ENCODE data around the gene SDK1. TPM values are rescaled to one million over a fixed set of nuclear protein-coding genes. Genes with fewer than 3 reads are reported as not detected.
"Not testable (repeated sequence)": the region's sequence is repeated elsewhere in the genome, so short reads cannot be mapped to it uniquely, and the experiment has no call there.

The SDK1 gene
- total RNA-seq, 1 donor from 2014 or later = 2.5 TPM

DNA sequence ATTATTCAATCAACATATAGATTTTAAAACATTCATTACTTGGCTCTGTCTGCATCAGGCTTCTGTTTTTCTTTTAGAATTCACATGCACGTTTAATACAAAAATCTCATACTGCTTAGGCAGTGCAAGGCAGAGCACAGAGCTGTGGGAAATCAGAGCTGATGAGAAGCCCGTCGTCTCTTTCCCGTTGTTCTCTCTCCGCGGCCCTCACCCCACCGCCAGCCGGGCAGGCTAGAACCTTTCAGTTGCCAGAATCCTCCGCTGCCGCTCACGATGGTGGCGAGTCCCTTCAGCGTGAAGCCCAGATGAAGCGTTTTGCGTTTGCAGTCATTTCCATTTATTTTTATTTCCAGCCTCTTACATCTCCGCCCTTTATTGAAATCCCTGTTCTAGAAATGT is 648.2 kb downstream of the SDK1 start:
- no peak for DNase-seq
- intact Hi-C loops (cut with micrococcal nuclease) = no loop called here
- no peak for ATAC-seq

DNA sequence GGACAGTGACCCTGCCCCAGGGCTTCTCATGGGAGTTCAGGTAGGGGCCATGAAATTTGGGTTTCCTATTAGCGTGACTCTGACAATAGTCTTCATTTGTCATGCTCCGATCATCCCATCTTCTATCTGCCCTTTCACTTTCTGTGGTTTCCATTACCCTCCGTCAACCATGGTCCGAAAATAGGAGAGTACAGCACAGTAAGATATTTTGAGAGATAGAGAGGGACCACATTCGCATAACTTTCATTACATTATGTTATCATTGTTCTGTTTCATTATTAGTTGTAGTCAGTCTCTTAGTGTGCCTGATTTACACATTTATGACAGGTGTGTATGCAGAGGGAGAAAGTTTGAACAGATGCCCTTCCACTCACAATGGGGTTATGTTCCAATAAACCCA is 649.2 kb downstream of the SDK1 start:
- ATAC-seq (no peak), DNase-seq (no peak)
- intact Hi-C loops (cut with micrococcal nuclease) = no loop called here

DNA sequence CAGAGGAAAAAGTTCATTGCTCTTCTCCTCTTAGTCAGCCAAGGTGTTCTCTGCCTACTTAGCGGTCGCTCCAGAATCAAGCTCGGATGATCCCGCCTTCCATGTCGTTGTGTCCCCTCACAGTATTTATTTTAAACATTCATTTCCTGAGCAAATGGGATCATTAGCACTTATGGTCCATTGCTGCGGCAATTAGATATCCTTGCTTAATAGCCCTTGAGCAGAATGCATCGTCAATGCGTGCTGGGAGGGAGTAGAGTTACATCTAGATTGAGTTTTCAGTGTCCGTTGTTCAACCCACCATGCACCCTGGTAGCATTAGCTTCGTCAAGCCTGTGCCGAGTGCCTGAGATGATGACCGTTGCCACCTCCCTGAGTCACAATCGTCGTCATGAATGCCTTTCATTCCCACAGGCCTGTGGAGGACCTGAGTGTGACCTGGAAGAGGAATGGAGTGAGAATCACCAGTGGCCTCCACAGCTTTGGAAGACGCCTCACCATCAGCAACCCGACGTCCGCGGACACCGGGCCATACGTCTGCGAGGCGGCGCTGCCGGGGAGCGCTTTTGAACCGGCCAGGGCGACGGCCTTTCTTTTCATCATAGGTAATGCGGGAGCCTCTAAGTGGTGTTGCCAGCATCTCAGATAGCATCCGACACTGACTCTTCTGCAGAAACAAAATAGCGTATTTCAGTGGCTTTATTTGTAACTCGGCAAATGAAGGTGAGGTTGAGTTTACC is 650.4 kb downstream of the SDK1 start:
- ATAC-seq (no peak), DNase-seq (no peak)
- intact Hi-C loops (cut with micrococcal nuclease) = no loop called here

DNA sequence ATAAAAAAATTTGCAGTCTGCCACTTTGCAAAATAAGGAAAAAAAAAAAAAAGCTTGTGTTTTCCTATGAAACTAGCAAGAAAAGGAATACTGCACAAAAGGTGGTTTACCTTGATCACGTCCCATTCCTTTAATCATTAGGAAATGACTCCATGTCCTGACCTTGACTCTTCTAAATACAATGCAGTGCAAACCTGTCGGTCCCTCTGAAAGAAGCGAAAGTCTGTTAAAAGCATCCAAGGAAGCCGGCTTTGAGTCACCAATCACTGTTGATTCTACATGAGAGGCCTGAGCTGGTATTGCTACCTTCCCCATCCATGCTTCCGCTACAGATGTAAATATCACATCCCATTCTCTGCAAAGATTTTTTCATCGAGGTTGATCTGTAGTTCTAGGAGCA is 652.1 kb downstream of the SDK1 start:
- no peak for ATAC-seq
- DNase-seq = no peak
- intact Hi-C loops (cut with micrococcal nuclease) = no loop called here

DNA sequence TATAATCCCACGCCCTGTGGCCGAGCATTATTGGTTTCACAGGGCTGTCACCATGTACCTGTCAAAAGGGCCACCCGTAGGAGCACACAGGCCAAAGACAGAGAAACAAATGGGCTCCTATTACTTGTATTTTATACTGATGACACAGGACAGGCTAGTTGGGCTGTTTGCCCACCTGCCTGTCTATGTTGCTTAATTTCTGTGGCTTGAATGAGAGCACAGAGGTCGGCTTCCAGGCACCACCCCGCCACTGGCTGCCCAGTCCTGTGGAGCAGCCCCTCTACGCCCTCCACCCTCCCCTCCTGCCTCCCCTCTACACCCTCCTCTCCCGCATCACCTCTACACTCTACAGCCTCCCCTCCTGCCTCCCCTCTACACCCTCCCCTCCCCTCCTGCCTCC is 652.9 kb downstream of the SDK1 start:
- intact Hi-C loops (cut with micrococcal nuclease) = no loop called here
- DNase-seq = no peak
- no peak for ATAC-seq

DNA sequence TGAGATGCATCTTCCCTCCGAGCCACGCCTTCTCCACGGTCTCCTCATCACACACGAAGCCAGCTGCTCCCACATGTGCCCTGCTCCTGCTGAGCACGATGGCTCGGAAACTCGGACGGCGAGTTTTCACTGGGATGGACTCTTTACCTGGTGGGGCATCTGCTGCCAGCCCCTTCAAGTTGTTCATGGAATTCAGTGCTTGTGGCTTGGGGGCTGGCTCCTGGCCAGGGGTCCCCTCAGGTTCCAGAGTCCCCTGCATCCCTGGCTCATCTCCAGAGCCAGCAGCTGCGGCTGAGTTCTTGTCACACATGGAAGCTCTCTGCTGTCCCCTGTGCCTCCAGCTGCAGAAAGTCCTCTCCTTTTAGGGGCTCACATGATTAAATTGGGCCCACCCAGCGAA is 654.0 kb downstream of the SDK1 start:
- intact Hi-C loops (cut with micrococcal nuclease) = no loop called here
- no peak for DNase-seq
- no peak for ATAC-seq

DNA sequence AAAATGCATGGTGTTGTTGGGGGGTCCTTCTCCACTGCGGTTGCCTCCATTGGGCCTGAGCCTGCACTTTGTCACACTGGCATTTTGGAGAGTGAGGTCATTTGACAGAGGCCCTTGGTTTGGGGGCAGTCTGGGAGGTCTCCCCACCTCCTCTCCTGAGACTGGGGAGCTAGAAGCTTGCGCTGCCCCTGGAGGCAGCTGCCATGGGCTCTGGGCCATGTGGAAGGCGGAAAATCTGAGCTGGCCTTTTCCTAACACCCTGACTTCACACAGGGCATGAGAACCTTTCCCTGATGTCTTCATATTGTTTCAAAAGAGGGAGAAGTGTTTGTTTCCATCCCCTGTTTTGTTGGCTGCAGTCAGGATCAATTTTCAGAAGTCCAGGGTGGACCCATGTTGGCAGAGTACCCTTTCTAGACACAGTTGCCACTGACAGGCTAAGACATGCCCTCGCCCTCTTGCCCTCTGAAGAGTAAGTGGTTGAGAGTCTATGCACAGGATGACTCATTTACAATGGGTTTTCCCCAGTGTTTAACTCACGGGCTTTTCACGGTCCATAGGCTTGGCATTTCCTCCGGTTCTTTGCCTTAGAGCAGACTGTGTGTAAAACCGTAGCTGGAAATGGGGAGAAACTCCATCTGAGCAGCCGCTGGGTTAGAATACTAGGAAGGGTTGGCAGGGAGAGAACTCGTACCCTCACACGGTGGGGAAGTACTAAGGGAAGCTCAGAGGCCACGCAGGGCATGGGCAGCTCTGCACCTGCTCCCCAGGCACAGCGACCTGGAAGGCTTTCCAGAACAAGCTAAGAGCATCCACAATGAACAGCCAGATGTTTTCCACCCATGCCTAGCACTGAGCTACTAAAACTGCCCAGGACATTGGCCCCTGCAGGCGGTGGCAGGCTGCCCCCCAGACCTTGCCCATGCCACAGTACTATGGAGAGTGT is 655.0 kb downstream of the SDK1 start:
- ATAC-seq = no peak
- intact Hi-C loops (cut with micrococcal nuclease) = no loop called here

DNA sequence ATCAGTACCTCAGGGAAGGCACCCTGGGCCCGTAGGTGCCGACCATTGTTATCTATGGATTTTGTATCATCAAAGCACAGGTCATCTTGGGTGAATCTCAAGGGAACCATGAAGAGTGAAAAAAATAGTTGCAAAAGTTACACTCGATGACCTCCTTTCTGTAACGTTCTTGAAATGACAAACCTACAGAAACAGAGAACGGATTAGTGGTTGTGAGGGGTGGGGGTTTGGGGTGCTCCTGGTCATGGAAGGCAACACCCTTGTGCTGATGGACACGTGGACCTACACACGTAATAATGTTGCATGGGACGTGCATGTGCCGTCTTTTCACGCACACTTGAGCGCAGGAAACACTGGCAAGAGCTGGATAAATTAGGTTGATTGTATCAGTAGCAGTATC is 655.9 kb downstream of the SDK1 start:
- ATAC-seq = no peak
- intact Hi-C loops (cut with micrococcal nuclease) = no loop called here

More for the DNA sequence above, 655.0 kb downstream of the SDK1 start:
- DNase-seq = no peak

DNA sequence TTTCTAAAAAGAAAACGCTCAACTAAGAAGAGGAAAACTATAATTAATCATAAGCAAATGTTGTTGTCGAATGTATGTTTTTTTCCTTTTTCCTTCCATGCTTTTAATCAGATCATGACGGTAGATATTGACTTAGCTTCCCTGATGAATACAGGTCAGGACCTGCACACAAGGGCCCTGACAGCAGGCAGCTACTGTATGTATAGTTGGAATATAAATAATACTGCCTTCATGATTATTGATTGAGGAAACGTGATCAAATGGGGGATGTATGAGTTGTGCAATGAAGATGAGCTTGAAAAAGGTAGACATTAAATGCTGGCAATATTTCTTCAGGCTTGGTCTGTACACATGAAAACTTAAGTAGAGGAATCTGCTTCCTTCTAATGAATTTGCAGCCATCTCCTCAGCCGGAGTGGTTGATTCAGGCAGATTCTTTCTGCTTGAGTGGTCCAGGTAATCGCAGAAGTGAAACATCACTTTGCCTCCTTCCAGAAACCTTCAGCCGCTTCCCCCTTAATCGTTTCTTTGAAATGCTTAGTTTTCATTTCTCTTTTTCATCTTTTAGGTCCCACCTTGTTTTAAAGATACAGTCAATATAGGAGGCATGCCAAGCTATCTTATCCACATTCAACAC is 656.5 kb downstream of the SDK1 start:
- ATAC-seq = no peak
- intact Hi-C loops (cut with micrococcal nuclease) = no loop called here

More for the DNA sequence above, 655.9 kb downstream of the SDK1 start:
- no peak for DNase-seq

DNA sequence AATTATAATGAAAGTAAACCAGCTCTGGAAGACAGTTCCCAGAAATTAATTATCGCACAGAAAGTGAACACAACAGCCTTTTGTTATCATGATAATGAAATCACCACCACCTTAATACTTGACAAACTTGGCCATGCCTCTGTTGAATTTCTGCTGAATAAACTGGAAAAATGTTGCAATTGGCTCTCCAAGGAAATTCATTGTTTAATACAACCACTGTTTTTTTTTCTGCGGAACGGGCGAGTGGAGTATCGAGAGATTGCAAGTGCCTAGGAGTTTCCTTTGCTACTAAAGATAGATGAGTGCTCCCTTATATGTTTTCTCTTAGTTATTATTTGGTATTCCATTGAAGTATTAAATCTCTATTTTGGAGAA is 657.0 kb downstream of the SDK1 start:
- intact Hi-C loops (cut with micrococcal nuclease) = no loop called here
- ATAC-seq (no peak), DNase-seq (no peak)

More for the DNA sequence above, 656.5 kb downstream of the SDK1 start:
- DNase-seq = no peak

DNA sequence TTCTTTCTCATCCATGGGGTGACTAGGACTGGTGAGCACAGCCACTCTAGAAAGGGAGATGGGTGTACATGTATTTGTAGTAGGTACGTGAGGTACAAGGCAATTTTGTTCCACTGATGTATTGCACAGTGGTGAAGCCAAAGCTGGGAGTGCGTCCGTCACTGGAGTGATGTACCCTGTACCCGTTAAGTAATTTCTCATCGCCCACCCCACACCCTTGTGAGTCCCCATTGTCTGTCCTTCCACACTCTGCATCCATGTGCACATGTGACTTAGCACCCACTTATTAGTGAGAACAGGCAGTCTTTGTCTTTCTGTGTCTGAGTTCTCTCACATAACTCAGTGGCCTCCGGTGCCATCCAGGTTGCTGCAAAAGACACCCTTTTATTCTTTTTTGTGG is 658.3 kb downstream of the SDK1 start:
- no peak for DNase-seq
- intact Hi-C loops (cut with micrococcal nuclease) = no loop called here
- ATAC-seq = no peak

DNA sequence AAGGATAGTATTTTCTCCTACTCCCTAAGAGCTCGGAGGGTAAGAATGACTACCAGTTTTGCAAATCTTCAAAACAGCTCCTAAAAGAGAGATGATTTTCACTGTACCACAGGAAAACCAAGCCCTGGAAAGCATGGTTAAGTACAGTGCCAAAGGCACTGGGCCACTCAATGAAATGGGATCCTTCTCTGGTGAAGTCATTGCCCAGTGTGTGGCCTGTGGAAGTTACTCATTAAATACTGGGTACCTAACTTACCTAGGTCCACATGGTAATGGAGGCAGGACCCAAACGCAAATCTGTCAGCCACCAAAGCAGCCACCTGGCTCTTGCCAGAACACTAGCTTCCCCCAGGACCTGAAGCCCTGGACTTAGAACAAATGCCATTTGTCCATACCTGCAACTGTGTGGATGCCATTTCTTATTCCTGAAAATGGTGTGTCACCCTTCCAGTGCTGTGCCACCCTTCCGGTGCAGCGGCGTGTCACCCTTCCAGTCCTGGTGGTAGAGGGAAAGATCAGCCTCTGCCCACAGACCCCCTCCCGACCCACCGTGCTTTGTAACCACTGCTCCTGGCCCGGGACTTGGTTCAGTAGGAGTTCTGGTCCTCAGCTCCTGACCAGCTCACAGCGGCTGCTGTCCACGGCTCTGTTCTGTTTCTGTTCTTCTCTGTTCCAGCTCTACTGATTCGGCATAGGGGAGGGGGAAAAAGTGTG is 659.2 kb downstream of the SDK1 start:
- intact Hi-C loops (cut with micrococcal nuclease) = no loop called here
- DNase-seq (no peak), ATAC-seq (no peak)

DNA sequence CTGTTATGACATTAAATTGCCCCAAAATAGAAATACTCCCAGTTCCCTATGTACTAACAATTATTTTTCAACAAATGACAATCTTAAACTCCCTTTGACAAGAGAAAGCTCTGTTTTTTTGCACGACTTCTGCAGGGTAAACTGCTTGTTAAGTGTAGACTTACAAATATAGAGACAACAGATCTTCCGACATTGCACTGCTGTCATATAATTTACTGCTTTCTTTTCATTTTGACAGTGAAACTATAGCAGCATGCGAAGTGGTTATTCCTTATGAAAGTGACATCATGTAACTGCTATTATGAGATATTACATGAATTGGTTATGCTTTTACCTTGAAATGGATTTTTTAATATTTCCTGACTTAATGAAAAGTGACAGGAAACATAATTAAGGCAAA is 659.9 kb downstream of the SDK1 start:
- ATAC-seq = no peak
- intact Hi-C loops (cut with micrococcal nuclease) = no loop called here
- DNase-seq = no peak

DNA sequence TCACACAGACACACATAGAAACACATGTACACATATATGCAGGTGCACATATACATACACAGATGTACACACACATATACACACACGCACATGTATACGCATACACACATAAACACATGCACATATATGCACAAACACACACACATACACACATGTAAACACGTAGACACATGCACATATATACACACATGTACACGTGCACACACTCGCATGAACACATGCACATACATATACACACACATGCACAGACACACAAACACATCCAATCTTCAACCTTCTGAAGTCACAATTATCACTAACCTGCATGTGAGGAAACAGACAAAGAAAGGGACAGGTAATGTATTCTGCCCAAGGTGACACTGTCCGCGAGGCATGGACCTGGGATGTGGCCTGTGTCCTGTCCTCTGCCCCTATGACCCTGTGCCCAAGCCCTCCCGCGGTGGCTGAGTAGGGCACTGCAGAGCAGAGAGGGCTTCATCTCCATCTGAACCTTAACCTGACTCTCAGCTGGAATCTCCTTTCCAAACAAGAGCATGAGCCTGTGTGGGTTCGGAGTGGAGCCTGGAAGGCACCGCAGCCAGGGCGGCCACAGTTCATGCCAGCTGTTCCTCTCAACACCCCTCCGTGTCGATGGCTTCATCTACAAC is 660.9 kb downstream of the SDK1 start:
- DNase-seq = no peak
- no peak for ATAC-seq
- intact Hi-C loops (cut with micrococcal nuclease) = no loop called here

DNA sequence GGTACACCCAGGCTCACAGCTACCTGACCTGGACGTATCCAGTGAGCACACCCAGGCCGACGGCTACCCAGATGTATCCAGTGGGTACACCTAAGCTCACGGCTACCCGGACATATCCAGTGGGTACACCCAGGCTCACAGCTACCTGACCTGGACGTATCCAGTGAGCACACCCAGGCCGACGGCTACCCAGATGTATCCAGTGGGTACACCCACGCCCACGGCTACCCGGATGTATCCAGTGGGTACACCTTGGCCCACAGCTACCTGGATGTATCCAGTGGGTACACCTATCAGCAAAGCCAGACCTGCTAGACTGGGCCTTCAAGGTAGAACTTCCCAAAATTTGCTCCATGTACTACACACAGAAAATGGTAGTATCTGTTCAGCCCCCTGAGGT is 662.7 kb downstream of the SDK1 start:
- ATAC-seq; DNase-seq; intact Hi-C loops (cut with micrococcal nuclease): not testable (repeated sequence)

DNA sequence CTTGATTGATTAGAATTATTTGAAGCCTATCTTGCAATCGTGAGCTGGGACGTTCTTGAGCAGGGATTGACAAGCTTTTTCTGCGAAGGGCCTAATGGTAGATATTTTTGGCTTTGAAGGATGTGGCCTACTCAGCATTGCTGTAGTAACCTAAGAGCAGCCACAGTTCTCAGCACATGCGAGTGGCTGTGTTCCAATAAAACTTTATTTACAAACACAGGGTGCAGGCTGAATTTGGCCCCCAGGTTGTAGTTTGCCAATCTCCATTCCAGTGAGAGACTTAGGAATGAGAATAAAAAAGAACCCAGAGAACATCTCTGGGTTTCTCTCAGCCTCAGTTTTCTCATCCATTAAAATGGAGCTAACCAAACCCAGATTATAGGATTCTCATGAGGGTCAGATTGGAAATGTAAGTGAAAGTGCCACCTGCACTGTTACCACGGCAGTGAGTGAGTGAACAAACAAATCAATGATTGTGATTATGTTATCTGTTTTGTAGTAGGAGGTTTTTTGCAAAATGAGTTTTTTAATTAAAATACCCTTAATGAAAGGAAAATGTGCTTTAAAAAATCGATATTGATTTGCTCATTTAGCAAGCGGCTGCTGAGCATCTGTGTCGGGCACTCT is 664.0 kb downstream of the SDK1 start:
- DNase-seq = no peak
- intact Hi-C loops (cut with micrococcal nuclease) = no loop called here
- ATAC-seq = no peak

DNA sequence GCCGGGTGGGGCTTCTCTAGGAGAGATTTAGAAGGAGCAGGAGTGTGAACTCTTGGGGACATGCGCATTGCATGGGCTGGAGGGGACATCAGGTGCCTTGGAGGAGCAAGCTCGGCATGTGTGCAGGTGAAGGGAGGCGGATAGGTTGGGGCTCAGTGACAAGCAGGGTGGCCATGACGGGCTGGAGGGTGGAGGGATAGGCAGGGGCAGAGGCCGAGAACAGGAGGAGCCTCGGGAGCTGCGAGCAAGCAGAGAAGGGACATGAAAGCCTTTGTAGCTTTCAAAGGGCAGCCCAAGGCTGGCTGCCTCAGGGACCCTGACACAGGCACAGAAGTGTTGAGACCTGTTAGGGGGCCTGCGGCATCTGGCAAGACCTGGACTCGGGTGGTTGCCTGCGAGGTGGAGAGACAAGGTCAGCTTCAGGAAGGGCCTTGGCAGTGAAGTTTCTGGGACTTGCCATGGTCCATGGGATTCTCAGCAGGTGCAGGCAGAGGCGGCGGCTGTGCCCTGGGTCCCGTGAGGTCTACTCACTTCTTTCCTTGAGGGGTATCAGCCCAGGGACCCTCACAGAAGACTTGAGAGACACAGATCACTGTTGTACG is 664.8 kb downstream of the SDK1 start:
- DNase-seq = no peak
- no peak for ATAC-seq
- intact Hi-C loops (cut with micrococcal nuclease) = no loop called here

DNA sequence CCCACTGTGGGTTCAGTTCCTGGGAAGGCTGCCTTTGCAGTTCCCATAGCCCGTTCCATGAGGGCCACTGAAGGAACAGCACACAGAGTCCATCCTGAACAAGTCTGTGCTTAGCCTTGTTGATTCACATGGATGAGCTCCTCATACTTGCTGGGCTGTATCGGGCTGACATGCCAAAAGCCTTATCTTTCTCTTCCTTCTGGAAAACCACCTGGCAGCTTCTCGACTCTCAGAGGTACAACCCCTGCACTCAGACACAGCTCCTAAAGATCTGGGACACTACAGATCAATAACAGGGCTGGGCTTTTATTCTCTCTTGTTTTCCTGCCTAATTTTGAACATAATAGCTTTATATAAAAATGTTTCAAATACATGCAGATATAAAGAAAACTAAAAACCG is 667.2 kb downstream of the SDK1 start:
- ATAC-seq = no peak
- no peak for DNase-seq
- intact Hi-C loops (cut with micrococcal nuclease) = no loop called here

All from left ventricle myocardium superior (tissue), 1 donor.